Progenitor cell of endocrine pancreas (in vitro differentiated cells): ENCODE results near the gene DRAM1. TPM values are rescaled to one million over a fixed set of nuclear protein-coding genes. Genes with fewer than 3 reads are reported as not detected.
A peak's percentile ranks its signal among the peaks of the same experiment; 100 is the strongest.

Experiments
- DNase-seq: peaks from one replicate; pipeline ENCODE4 v3.0.0; 2021; ENCODE audit warnings: low spot score; ENCODE audit not compliant: unreplicated experiment
- H3K27ac Mint-ChIP-seq: 2 replicates; pipeline ENCODE4 v1.8.0; 2021; ENCODE audit warnings: mild to moderate bottlenecking, moderate library complexity, mixed read lengths
- H3K27me3 Mint-ChIP-seq: 2 replicates; pipeline ENCODE4 v1.8.0; 2021; ENCODE audit warnings: mixed read lengths
- H3K36me3 Mint-ChIP-seq: 2 replicates; pipeline ENCODE4 v1.8.0; 2022; ENCODE audit warnings: mixed read lengths; ENCODE audit not compliant: insufficient read depth
- H3K4me1 Mint-ChIP-seq: 2 replicates; pipeline ENCODE4 v1.8.0; 2021; ENCODE audit warnings: low read depth, mixed read lengths
- H3K4me3 Mint-ChIP-seq: 2 replicates; pipeline ENCODE4 v1.8.0; 2021; ENCODE audit warnings: low read depth, mild to moderate bottlenecking, moderate library complexity, mixed read lengths
- H3K9me3 Mint-ChIP-seq: 2 replicates; pipeline ENCODE4 v1.8.0; 2021; ENCODE audit warnings: low read depth, mixed read lengths
- total RNA-seq: library from RNA; stranded (reverse); gene quantifications from 2 replicates; pipeline ENCODE4 v1.2.1, GENCODE V29; 2021
- TF ChIP-seq, protein P1 (sequence below): fragments of 200-600 bp; sonication (generic); IDR thresholded peaks from one replicate; pipeline ENCODE4 v1.5.0; 2021; ENCODE audit warnings: antibody characterized with exemption, mild to moderate bottlenecking; ENCODE audit not compliant: unreplicated experiment

DRAM1 gene
- total RNA-seq, 1 donor from 2014 or later = 3.8 TPM

DNA sequence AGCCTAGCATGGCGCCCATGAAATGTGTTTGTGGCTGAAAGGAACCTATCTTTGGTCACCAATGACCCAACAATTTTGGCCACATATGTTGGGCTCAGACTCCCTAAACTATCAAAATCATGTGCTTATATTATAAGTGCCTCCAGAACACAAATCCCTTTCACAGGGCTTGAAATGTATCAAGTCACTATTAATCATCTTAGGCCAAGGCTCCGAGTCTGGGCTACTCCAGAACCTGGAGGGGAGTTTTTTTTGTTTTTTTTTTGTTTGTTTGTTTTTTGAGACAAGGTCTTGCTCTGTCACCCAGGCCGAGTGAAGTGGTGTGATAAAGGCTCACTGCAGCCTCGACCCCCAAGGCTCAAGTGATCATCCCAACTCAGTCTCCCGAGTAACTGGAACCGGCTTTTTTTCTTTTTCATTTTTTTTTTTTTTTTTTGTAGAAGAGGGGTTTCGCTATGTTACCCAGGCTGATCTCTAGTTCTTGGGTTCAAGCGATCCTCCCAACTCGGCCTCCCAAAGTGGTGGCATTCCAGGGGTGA, 989 bp upstream of the DRAM1 start:
- Mint-ChIP-seq H3K4me1 (peaks cover 5% of the 10 kb centered on the region), H3K36me3 (no peaks in the 10 kb centered on the region), H3K27me3 (peaks cover 22% of the 10 kb centered on the region), H3K4me3 (peak overlapping the region; percentile 65), H3K9me3 (no peaks in the 10 kb centered on the region), H3K27ac (peak overlapping the region; percentile 45)
- TF ChIP-seq, protein P1, sequence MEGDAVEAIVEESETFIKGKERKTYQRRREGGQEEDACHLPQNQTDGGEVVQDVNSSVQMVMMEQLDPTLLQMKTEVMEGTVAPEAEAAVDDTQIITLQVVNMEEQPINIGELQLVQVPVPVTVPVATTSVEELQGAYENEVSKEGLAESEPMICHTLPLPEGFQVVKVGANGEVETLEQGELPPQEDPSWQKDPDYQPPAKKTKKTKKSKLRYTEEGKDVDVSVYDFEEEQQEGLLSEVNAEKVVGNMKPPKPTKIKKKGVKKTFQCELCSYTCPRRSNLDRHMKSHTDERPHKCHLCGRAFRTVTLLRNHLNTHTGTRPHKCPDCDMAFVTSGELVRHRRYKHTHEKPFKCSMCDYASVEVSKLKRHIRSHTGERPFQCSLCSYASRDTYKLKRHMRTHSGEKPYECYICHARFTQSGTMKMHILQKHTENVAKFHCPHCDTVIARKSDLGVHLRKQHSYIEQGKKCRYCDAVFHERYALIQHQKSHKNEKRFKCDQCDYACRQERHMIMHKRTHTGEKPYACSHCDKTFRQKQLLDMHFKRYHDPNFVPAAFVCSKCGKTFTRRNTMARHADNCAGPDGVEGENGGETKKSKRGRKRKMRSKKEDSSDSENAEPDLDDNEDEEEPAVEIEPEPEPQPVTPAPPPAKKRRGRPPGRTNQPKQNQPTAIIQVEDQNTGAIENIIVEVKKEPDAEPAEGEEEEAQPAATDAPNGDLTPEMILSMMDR = no peak
- no peak for DNase-seq

DNA sequence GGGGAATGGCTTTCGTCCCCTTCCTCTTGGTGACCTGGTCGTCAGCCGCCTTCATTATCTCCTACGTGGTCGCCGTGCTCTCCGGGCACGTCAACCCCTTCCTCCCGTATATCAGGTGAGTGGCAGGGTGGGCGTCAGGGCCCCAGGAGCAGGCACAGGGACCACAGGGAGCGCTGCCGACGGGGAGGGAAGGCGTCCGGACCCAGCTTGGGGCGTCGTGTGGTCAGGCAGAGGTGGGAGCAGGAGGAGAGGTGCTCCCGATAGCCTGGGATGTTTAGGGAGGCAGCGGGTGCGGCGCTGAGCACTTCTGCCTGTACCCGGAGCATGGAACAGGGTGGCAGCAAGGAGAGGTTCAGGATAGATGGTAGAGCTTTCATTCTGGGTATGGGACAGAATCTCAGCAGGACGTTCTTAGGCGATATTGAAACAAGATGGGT, 444 bp downstream of the DRAM1 start:
- H3K27me3 Mint-ChIP-seq = peaks cover 26% of the 10 kb centered on the region
- DNase-seq = peak; percentile 13
- peak overlapping the region; percentile 91 for H3K27ac Mint-ChIP-seq
- peaks cover 5% of the 10 kb centered on the region for H3K4me1 Mint-ChIP-seq
- no peaks in the 10 kb centered on the region for H3K9me3 Mint-ChIP-seq
- no peaks in the 10 kb centered on the region for H3K36me3 Mint-ChIP-seq
- peak overlapping the region; percentile 81 for H3K4me3 Mint-ChIP-seq
- TF ChIP-seq, protein P1 = no peak

DNA sequence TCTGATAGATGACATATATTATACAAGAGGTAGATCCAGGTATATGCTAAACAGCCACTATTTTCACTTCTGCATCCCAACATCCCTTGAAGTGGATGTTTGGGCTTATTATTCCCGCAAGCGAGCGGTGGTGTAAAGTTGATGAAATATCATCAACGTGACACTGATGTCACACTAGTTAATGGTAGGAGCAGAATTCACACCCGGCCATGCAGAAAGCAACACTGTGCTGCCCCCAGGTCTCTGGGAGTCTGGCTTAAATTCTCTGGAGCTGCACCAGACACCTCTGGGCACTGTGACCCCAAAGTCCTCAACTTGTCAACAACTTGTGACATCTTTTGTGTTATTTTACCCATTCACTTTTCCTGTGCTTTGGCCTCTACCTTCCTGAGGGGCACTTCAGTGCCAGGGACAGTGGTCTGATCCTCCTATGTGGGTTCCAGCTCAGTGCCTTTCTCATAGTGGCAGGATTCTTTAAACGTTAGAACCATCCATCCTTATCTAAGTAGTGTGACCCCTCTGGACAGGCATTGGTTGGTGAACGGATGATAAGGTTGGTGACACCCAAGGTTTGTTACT, 952 bp downstream of the DRAM1 start:
- H3K27ac Mint-ChIP-seq = peak overlapping the region; percentile 91
- TF ChIP-seq, protein P1 = no peak
- DNase-seq = no peak
- H3K27me3 Mint-ChIP-seq = peaks cover 25% of the 10 kb centered on the region
- H3K4me1 Mint-ChIP-seq = peaks cover 5% of the 10 kb centered on the region
- H3K9me3 Mint-ChIP-seq = no peaks in the 10 kb centered on the region
- H3K36me3 Mint-ChIP-seq = no peaks in the 10 kb centered on the region
- peak overlapping the region; percentile 81 for H3K4me3 Mint-ChIP-seq

DNA sequence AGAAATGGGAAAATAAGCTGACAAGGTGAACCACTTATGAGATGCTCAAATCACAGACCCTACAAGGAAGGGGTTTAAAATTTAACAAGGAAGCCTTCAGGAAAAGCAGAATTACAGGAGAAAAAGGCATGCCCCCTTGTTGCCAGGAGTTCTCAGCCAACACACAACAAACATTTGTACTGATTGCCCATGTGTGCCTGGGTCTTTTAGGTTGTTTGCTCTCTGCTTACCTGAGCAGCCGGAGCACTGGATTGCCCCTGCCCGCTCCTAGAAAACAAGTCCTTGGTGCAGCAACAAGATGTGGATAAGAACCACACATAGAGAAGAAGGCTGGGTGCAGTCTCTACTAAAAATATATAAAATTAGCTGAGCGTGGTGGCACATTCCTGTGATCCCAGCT, 3.4 kb downstream of the DRAM1 start:
- Mint-ChIP-seq H3K9me3 (no peaks in the 10 kb centered on the region), H3K27me3 (peaks cover 20% of the 10 kb centered on the region), H3K27ac (no peak overlapping the region), H3K36me3 (no peaks in the 10 kb centered on the region), H3K4me3 (no peak overlapping the region), H3K4me1 (peaks cover 8% of the 10 kb centered on the region)
- no peak for DNase-seq
- TF ChIP-seq, protein P1 = no peak

DNA sequence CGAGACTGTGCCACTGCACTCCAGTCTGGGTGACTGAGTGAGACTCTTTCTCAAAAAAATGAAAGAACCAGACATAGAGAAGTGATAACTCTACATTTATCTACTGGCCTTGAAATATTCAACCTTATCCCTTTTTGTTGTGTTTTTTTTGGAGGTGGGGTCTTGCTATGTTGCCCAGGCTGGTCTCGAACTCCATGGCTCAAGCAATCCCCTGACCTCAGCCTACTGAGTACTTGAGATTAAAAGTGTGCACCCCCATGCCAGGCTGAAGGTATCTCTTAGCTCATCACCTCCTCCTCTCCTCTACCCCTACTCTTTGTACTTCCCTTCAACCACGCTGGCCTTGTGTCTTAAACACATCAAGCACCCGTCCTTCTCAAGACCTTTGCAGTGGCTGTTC, 3.8 kb downstream of the DRAM1 start:
- H3K9me3 Mint-ChIP-seq = no peaks in the 10 kb centered on the region
- H3K4me3 Mint-ChIP-seq = no peak overlapping the region
- H3K36me3 Mint-ChIP-seq = no peaks in the 10 kb centered on the region

More for the DNA sequence above, 3.8 kb downstream of the DRAM1 start:
- no peak for DNase-seq
- Mint-ChIP-seq H3K27ac (no peak overlapping the region), H3K4me1 (peaks cover 11% of the 10 kb centered on the region), H3K27me3 (peaks cover 20% of the 10 kb centered on the region)
- TF ChIP-seq, protein P1 = no peak
